LNCAP (cell line): ENCODE results near the gene UBE2H.

Source experiments
- CTCF ChIP-seq: fragments of 450-650 bp; IDR thresholded peaks from 2 replicates; pipeline ENCODE4 v1.5.1; 2017; ENCODE audit warnings: mild to moderate bottlenecking

Gene UBE2H

GRCh38 chr7:129948338-129948737, 4.4 kb downstream of the UBE2H start:
- TF ChIP-seq CTCF = no peak

- no peak for TF ChIP-seq CTCF
Measured at GRCh38 chr7:129947701-129948100, 5.1 kb downstream of the UBE2H start.

GRCh38 chr7:129947049-129947448, 5.7 kb downstream of the UBE2H start:
- TF ChIP-seq CTCF = no peak

GRCh38 chr7:129946282-129946681, 6.5 kb downstream of the UBE2H start:
- TF ChIP-seq CTCF = no peak

GRCh38 chr7:129943352-129943751, 9.4 kb downstream of the UBE2H start:
- TF ChIP-seq CTCF = no peak

GRCh38 chr7:129940329-129940728, 12.4 kb downstream of the UBE2H start:
- TF ChIP-seq CTCF = no peak

- no peak for TF ChIP-seq CTCF
Measured at GRCh38 chr7:129939881-129940280, 12.9 kb downstream of the UBE2H start.

- TF ChIP-seq CTCF = no peak
Measured at GRCh38 chr7:129933627-129934026, 19.1 kb downstream of the UBE2H start.
